Trophoblast cell (in vitro differentiated cells and primary cell): Measurements from ENCODE around the gene LINS1.
A peak's percentile ranks its signal among the peaks of the same experiment; 100 is the strongest.

Experiments
- DNase-seq, 2 donors: peaks; one replicate each; pipeline ENCODE4 v3.0.0-alpha.2; 2016
- H2AFZ ChIP-seq: 2 replicates; pipeline ENCODE4 v1.6.1; 2013; ENCODE audit warnings: low read length, moderate library complexity, mild to moderate bottlenecking; ENCODE audit not compliant: insufficient read depth, poor library complexity
- H2AK5ac ChIP-seq: 2 replicates; pipeline ENCODE4 v1.6.1; 2013; ENCODE audit warnings: mild to moderate bottlenecking, low read length
- H2BK120ac ChIP-seq: 2 replicates; pipeline ENCODE4 v1.6.1; 2013; ENCODE audit warnings: low read length, mild to moderate bottlenecking, moderate library complexity; ENCODE audit not compliant: insufficient read depth, poor library complexity
- H2BK12ac ChIP-seq: 2 replicates; pipeline ENCODE4 v1.6.1; 2013; ENCODE audit warnings: mild to moderate bottlenecking, low read length, moderate library complexity
- H2BK5ac ChIP-seq: 2 replicates; pipeline ENCODE4 v1.6.1; 2013; ENCODE audit warnings: low read length, low read depth, moderate library complexity, mild to moderate bottlenecking; ENCODE audit not compliant: poor library complexity
- H3K14ac ChIP-seq: 2 replicates; pipeline ENCODE4 v1.6.1; 2013; ENCODE audit warnings: mild to moderate bottlenecking, low read length
- H3K18ac ChIP-seq: 2 replicates; pipeline ENCODE4 v1.6.1; 2013; ENCODE audit warnings: mild to moderate bottlenecking, low read length
- H3K23ac ChIP-seq: 2 replicates; pipeline ENCODE4 v1.6.1; 2013; ENCODE audit warnings: low read length
- H3K27ac ChIP-seq: 2 replicates; pipeline ENCODE4 v1.5.1; 2013; ENCODE audit warnings: low read depth, mild to moderate bottlenecking, inconsistent platforms, low read length, moderate library complexity
- H3K27me3 ChIP-seq: 2 replicates; pipeline ENCODE4 v1.6.1; 2013; ENCODE audit warnings: inconsistent platforms, mild to moderate bottlenecking, low read length, moderate library complexity; ENCODE audit not compliant: insufficient read depth
- H3K36me3 ChIP-seq, 2 experiments: 1 replicate in 1 of 2; 2 replicates in 1 of 2; pipeline ENCODE4 v1.6.1; 2013; ENCODE audit warnings: low read length in 2 of 2, mild to moderate bottlenecking in 2 of 2, moderate library complexity in 1 of 2; ENCODE audit not compliant: insufficient read depth in 2 of 2, control insufficient read depth in 1 of 2
- H3K4ac ChIP-seq: 2 replicates; pipeline ENCODE4 v1.6.1; 2013; ENCODE audit warnings: low read depth, mild to moderate bottlenecking, low read length, moderate library complexity
- H3K4me1 ChIP-seq, 2 experiments: 1 replicate in 1 of 2; 2 replicates in 1 of 2; pipeline ENCODE4 v1.6.1; 2013; ENCODE audit warnings: low read length in 2 of 2, mild to moderate bottlenecking in 2 of 2, moderate library complexity in 1 of 2; ENCODE audit not compliant: insufficient read depth in 2 of 2, control insufficient read depth in 1 of 2
- H3K4me2 ChIP-seq: 2 replicates; pipeline ENCODE4 v1.6.1; 2013; ENCODE audit warnings: inconsistent platforms, mild to moderate bottlenecking, low read length, moderate library complexity
- H3K4me3 ChIP-seq: 2 replicates; pipeline ENCODE4 v1.5.1; 2013; ENCODE audit warnings: mild to moderate bottlenecking, low read depth, low read length, inconsistent platforms
- H3K79me1 ChIP-seq: one replicate; pipeline ENCODE4 v1.6.1; 2013; ENCODE audit warnings: low read length
- H3K79me2 ChIP-seq: 2 replicates; pipeline ENCODE4 v1.6.1; 2013; ENCODE audit warnings: low read length, mild to moderate bottlenecking; ENCODE audit not compliant: control insufficient read depth, insufficient read depth, poor library complexity
- H3K9ac ChIP-seq: 2 replicates; pipeline ENCODE4 v1.6.1; 2013; ENCODE audit warnings: mild to moderate bottlenecking, low read length
- H3K9me3 ChIP-seq: 2 replicates; pipeline ENCODE4 v1.6.1; 2013; ENCODE audit warnings: low read depth, mild to moderate bottlenecking, control low read depth, inconsistent platforms, low read length; ENCODE audit not compliant: insufficient read depth
- H4K12ac ChIP-seq: 2 replicates; pipeline ENCODE4 v1.6.1; 2013; ENCODE audit warnings: low read depth, mild to moderate bottlenecking, low read length, moderate library complexity
- H4K8ac ChIP-seq: 2 replicates; pipeline ENCODE4 v1.6.1; 2013; ENCODE audit warnings: low read depth, mild to moderate bottlenecking, low read length, moderate library complexity
- H4K91ac ChIP-seq: one replicate; pipeline ENCODE4 v1.6.1; 2013; ENCODE audit warnings: low read depth, mild to moderate bottlenecking, low read length, moderate library complexity
- WGBS: extraction: QIAGEN DNeasy Blood & Tissue Kit; methylation state at CpG from one replicate; pipeline ENCODE4 v1.1.7; 2013; ENCODE audit warnings: missing lambda C conversion rate; ENCODE audit not compliant: insufficient read length, insufficient coverage; ENCODE audit errors: extremely low coverage; 5-methylcytosine and 5-hydroxymethylcytosine counted together

LINS1 gene

GRCh38 chr15:100542290-100542689 lies 59.7 kb downstream of the LINS1 start:
- Histone ChIP-seq H3K79me1 (no peaks in the 10 kb centered on the region), H3K4ac (no peak overlapping the region), H4K12ac (no peak overlapping the region), H4K91ac (no peak overlapping the region), H3K18ac (no peak overlapping the region), H2BK12ac (no peak overlapping the region), H3K9me3 (peaks cover 25% of the 10 kb centered on the region), H3K27ac (no peak overlapping the region), H3K36me3 (no peaks in the 10 kb centered on the region), H4K8ac (no peak overlapping the region), H3K79me2 (no peaks in the 10 kb centered on the region), H3K4me2 (no peak overlapping the region), H3K23ac (no peak overlapping the region), H2AK5ac (no peak overlapping the region), H3K4me3 (no peak overlapping the region), H3K14ac (no peak overlapping the region), H3K4me1 (no peaks in the 10 kb centered on the region), H2BK5ac (no peak overlapping the region), H2AFZ (no peak overlapping the region), H3K9ac (no peak overlapping the region), H2BK120ac (no peak overlapping the region), H3K27me3 (no peaks in the 10 kb centered on the region)
- no CpG with 5 or more reads among the region's 6 CpGs for WGBS
- no peak for DNase-seq

GRCh38 chr15:100537331-100537730 lies 64.7 kb downstream of the LINS1 start:
- Histone ChIP-seq H3K23ac (no peak overlapping the region), H3K36me3 (no peaks in the 10 kb centered on the region), H3K18ac (no peak overlapping the region), H3K4me2 (no peak overlapping the region), H2AK5ac (no peak overlapping the region), H3K4me1 (no peaks in the 10 kb centered on the region), H3K4ac (no peak overlapping the region), H3K9me3 (peaks cover 14% of the 10 kb centered on the region), H3K4me3 (no peak overlapping the region), H2AFZ (no peak overlapping the region), H3K27me3 (no peaks in the 10 kb centered on the region), H2BK12ac (no peak overlapping the region), H2BK120ac (no peak overlapping the region), H2BK5ac (no peak overlapping the region), H3K79me1 (no peaks in the 10 kb centered on the region), H3K14ac (no peak overlapping the region), H4K8ac (no peak overlapping the region), H4K91ac (no peak overlapping the region), H3K27ac (no peak overlapping the region), H3K79me2 (no peaks in the 10 kb centered on the region), H4K12ac (no peak overlapping the region), H3K9ac (no peak overlapping the region)
- no CpG with 5 or more reads among the region's 2 CpGs for WGBS
- peak; percentile 2 to 19 for DNase-seq

GRCh38 chr15:100536733-100537132 lies 65.3 kb downstream of the LINS1 start:
- Histone ChIP-seq H3K18ac (no peak overlapping the region), H2BK12ac (no peak overlapping the region), H4K91ac (no peak overlapping the region), H4K8ac (no peak overlapping the region), H3K79me2 (no peaks in the 10 kb centered on the region), H3K4me1 (no peaks in the 10 kb centered on the region), H3K9me3 (peaks cover 17% of the 10 kb centered on the region), H3K14ac (no peak overlapping the region), H3K23ac (no peak overlapping the region), H3K9ac (no peak overlapping the region), H3K36me3 (no peaks in the 10 kb centered on the region), H3K4ac (no peak overlapping the region), H4K12ac (no peak overlapping the region), H2AFZ (no peak overlapping the region), H3K79me1 (no peaks in the 10 kb centered on the region), H3K4me3 (no peak overlapping the region), H2AK5ac (no peak overlapping the region), H3K4me2 (no peak overlapping the region), H2BK120ac (no peak overlapping the region), H3K27ac (no peak overlapping the region), H2BK5ac (no peak overlapping the region), H3K27me3 (no peaks in the 10 kb centered on the region)
- no peak for DNase-seq

- no peak overlapping the region for H3K9ac ChIP-seq
- H4K91ac ChIP-seq: no peak overlapping the region
- H2BK5ac ChIP-seq: no peak overlapping the region
- no CpG with 5 or more reads among the region's 1 CpG for WGBS
- H2BK12ac ChIP-seq: no peak overlapping the region
- no peaks in the 10 kb centered on the region for H3K79me1 ChIP-seq
- H3K4me1 ChIP-seq: no peaks in the 10 kb centered on the region
- H2BK120ac ChIP-seq: no peak overlapping the region
- H3K18ac ChIP-seq: no peak overlapping the region
- no peak overlapping the region for H3K23ac ChIP-seq
- H2AFZ ChIP-seq: no peak overlapping the region
- DNase-seq: no peak
- no peaks in the 10 kb centered on the region for H3K79me2 ChIP-seq
- no peaks in the 10 kb centered on the region for H3K27me3 ChIP-seq
- no peak overlapping the region for H3K4ac ChIP-seq
- H4K12ac ChIP-seq: no peak overlapping the region
- no peak overlapping the region for H3K4me2 ChIP-seq
- H3K4me3 ChIP-seq: no peak overlapping the region
- H3K9me3 ChIP-seq: peaks cover 18% of the 10 kb centered on the region
- no peak overlapping the region for H3K14ac ChIP-seq
- no peak overlapping the region for H2AK5ac ChIP-seq
- H3K36me3 ChIP-seq: no peaks in the 10 kb centered on the region
- no peak overlapping the region for H3K27ac ChIP-seq
- H4K8ac ChIP-seq: no peak overlapping the region
Observed at GRCh38 chr15:100533886-100534285, 68.1 kb downstream of the LINS1 start.
